GM12874 (cell line): ENCODE results near the gene F13B.

Experiments
- TF ChIP-seq, protein P1 (sequence below): IDR thresholded peaks from 2 replicates; pipeline ENCODE4 v1.5.1; 2011; ENCODE audit warnings: low read depth, mild to moderate bottlenecking, control low read depth, low read length, moderate library complexity; ENCODE audit not compliant: insufficient read depth

F13B gene

DNA sequence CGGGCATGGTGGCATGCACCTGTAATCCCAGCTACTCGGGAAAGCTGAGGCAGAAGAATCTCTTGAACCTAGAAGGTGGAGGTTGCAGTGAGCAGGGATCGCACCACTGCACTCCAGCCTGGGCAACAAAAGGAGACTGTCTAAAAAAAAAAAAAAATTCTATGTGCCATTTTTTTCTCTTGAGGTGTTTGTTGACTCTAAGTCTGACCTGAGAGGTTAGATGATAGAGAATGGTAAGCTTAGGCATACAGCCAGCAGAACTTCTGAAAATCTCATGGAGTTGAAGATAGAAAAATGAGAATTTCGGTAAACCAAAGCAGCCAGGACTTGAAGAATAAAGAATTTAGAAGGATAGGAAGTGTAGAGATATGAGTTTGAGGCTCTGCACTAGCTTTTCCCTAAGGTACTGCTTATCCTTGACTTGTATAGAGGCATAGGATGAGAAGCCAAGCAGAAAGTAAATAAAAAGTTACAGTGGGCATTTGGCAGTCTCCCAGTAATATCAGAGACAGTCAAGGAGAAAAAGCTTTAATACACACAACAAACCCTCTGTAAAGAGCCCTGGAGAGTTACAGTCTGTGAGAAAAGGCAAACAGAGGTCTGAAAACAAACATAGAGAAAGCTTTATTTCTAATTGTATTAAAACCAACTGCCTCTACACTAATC lies 24.3 kb downstream of the F13B start:
- TF ChIP-seq, protein P1, sequence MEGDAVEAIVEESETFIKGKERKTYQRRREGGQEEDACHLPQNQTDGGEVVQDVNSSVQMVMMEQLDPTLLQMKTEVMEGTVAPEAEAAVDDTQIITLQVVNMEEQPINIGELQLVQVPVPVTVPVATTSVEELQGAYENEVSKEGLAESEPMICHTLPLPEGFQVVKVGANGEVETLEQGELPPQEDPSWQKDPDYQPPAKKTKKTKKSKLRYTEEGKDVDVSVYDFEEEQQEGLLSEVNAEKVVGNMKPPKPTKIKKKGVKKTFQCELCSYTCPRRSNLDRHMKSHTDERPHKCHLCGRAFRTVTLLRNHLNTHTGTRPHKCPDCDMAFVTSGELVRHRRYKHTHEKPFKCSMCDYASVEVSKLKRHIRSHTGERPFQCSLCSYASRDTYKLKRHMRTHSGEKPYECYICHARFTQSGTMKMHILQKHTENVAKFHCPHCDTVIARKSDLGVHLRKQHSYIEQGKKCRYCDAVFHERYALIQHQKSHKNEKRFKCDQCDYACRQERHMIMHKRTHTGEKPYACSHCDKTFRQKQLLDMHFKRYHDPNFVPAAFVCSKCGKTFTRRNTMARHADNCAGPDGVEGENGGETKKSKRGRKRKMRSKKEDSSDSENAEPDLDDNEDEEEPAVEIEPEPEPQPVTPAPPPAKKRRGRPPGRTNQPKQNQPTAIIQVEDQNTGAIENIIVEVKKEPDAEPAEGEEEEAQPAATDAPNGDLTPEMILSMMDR = no peak

DNA sequence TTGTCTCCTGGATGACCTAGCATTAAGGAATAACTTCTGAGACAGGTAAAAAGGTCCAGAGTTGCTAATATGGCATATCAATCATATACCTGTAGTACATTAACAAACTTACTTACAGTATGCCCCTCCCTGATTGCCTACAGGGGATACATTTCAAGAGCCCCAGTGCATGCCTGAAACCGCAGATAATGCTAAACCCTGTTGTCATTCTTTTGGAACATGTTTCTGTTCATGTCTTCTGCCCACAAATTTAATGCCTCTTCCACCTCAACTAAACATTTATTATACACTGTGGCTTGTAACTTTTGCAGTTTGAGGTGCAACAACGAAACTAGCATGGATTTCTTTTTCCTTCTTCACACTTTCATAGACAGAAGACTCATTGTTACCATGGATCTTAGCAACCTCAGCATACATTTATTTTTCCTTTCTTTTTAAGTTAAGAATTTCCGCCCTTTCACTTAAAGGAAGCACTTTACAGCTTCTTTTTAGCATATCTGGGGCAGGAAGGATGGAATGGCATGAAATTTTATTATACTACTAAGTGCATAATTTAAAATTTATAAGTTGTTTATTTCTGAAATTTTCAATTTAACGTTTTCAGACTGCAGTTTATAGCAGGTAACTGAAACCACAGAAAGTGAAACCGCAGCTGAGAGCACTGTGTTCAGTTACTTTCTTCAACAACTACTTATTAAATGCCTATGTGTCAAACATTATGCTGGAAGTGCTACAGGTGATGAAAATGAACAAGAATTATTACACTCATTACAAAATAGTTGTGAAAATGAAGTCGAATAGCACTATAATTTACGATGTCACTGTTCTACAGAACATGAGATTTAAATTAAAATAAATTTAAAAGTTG lies 25.3 kb downstream of the F13B start:
- TF ChIP-seq, protein P1 = no peak

DNA sequence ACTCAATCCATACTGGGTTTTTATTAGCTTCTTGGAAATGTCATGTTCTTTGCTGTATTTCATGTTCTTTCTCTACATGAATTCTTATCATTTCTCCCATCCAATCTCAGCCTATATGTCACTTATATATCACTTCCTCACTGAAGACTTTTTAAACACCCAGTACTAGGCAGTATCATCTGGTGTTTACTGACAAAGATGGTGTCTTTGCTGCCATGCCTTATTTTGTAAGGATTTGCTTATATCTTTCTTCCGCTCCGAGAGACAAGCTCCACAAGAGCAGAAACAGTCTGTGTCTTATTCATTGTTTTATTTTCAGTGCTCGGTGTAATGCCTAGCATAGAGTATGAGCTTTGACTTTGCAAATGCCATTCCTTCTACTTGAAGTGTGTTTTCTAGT lies 30.2 kb downstream of the F13B start:
- TF ChIP-seq, protein P1 = no peak

DNA sequence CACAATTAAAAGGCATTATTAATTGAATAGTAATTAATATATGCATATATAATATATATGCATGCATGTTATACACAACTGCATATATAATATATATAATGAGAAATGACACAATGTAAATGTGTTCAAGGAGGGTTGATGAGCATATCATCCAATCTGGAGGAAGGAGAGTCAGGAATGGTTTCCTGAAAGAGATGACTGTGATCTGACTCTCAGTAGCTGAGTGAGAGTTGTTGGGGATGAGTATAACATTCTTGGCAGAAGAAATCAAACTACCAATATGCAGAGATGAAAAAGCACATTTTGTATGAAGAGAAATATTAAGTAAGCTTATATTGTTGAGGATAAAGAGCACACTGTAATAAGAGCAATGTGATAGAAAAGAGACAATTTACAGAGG lies 37.3 kb downstream of the F13B start:
- TF ChIP-seq, protein P1 = no peak

DNA sequence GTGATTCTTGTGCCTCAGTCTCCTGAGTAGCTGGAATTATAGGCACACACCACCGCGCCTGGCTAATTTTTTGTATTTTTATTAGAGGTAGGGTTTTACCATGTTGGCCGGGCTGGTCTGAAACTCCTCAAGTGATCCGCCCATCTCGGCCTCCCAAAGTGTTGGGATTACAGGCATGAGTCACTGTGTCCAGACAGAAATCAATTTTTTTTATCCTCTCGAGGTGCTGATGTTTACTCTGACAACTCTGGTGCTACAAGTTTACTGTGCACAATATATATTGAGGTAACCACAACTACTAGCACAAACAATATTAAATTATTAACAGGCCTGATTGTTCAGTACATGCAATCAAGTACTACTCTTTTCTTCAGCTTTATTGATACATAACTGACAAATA lies 39.7 kb downstream of the F13B start:
- TF ChIP-seq, protein P1 = no peak

DNA sequence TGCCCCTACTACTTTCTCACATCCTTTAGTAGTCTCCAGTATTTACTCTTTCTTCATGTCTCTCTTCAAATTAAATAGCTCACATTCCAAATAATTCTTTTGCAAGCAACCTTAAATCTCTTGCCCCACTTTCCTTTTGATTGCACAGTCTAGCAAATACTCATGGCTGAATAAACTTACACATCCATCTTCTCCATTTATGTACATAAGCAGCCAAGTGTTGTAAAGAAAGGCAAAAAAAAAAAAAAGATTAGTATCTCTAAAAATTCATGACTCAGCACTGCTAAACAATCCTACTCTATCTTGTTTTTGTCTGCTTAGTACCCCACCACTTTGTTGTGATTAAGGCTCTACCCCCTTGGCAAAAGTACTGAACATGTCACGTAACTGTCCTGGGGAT lies 42.6 kb downstream of the F13B start:
- TF ChIP-seq, protein P1 = no peak

DNA sequence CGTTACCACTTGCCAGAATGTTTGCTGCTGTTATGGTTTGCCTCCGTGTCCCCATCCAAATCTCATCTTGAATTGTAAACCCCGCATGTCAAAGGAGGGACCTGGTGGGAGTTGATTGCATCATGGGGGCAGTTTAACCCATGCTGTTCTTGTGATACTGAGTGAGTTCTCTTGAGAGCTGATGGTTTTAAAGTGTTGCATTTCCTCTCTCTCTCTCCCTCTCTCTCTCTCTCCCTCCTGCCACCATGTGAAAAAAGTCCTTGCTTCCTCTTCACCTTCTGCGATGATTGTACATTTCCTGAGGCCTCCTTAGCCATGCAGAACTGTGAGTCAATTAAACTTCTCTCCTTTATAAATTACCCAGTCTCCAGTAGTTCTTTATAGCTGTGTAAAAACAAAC lies 45.3 kb downstream of the F13B start:
- TF ChIP-seq, protein P1 = no peak
